GM12878 (cell line): ENCODE results near the gene PXDC1. TPM values are rescaled to one million over a fixed set of nuclear protein-coding genes. Genes with fewer than 3 reads are reported as not detected.

Experiments used
- ATAC-seq: fragments of 200-7000 bp; cut with Tn5 transposase; 3 replicates; pipeline ENCODE4 v1.9.1; 2020; ENCODE audit warnings: mild to moderate bottlenecking, moderate library complexity
- BruUV-seq: library from RNA; stranded (reverse); fragments of 400-500 nt; replicated peaks from 2 replicates; lab custom pipeline; 2021; lab: Mats Ljungman, UMichigan
- CTCF ChIA-PET: fragments of 300-600 bp; sonication (Branson Sonifier 250); formaldehyde crosslinking; extraction: SDS; loops from one replicate; lab custom pipeline; 2021; ENCODE audit warnings: inconsistent platforms; lab: Yijun Ruan, JAX
- POLR2A ChIA-PET: fragments of 350-600 bp; formaldehyde crosslinking; extraction: SDS; loops from one replicate; lab custom pipeline; 2021; ENCODE audit warnings: inconsistent platforms; lab: Charles Lee
- RAD21 ChIA-PET: fragments of 300-600 bp; sonication (Branson Sonifier 250); formaldehyde crosslinking; loops from one replicate; lab custom pipeline; 2023; ENCODE audit warnings: antibody characterized with exemption; ENCODE audit not compliant: unreplicated experiment; lab: Charles Lee
- SMC1A ChIA-PET: fragments of 300-600 bp; sonication (Branson Sonifier 250); formaldehyde crosslinking; loops from one replicate; lab custom pipeline; 2023; ENCODE audit not compliant: unreplicated experiment, uncharacterized antibody; lab: Charles Lee
- DNase-seq: peaks from one replicate; pipeline ENCODE4 v3.0.0-alpha.2; 2011; ENCODE audit warnings: low read depth, low spot score
- FAIRE-seq: peaks from 3 replicates; lab custom pipeline; 2011; peaks lifted over from hg19 to GRCh38; lab: Jason Lieb, UNC
- H2AFZ ChIP-seq: 2 replicates; pipeline ENCODE4 v1.6.0; 2011; ENCODE audit warnings: low read depth, low read length, control low read depth; ENCODE audit not compliant: control insufficient read depth
- H3K27ac ChIP-seq: 2 replicates; pipeline ENCODE4 v1.5.1; 2011; ENCODE audit warnings: control low read depth; ENCODE audit not compliant: control insufficient read depth, insufficient read depth
- H3K27me3 ChIP-seq, 2 experiments: replicated peaks in 1 of 2; 2 replicates each; pipeline versions ENCODE4 v1.6.0 to v1.6.1; 2011; ENCODE audit warnings: low read length in 1 of 2; ENCODE audit not compliant: control insufficient read depth in 2 of 2, insufficient read depth in 2 of 2
- H3K36me3 ChIP-seq, 2 experiments: 2 replicates each; pipeline ENCODE4 v1.5.1; 2011; ENCODE audit warnings: low read length in 1 of 2; ENCODE audit not compliant: control insufficient read depth in 2 of 2, insufficient read depth in 2 of 2
- H3K4me1 ChIP-seq: 2 replicates; pipeline ENCODE4 v1.6.1; 2011; ENCODE audit warnings: mild to moderate bottlenecking, low read length, moderate library complexity, mixed read lengths; ENCODE audit not compliant: control insufficient read depth, insufficient read depth
- H3K4me2 ChIP-seq: 2 replicates; pipeline ENCODE4 v1.6.0; 2011; ENCODE audit warnings: control low read depth; ENCODE audit not compliant: control insufficient read depth, insufficient read depth
- H3K4me3 ChIP-seq: fragments of 200-600 bp; sonication (generic); 2 replicates; pipeline ENCODE4 v1.5.1; 2016
- H3K79me2 ChIP-seq: 2 replicates; pipeline ENCODE4 v1.6.0; 2011; ENCODE audit warnings: low read length; ENCODE audit not compliant: control insufficient read depth, insufficient read depth
- H3K9ac ChIP-seq: 2 replicates; pipeline ENCODE4 v1.8.0; 2011; ENCODE audit warnings: low read length, control low read depth, mixed read lengths; ENCODE audit not compliant: control insufficient read depth, insufficient read depth
- H3K9me3 ChIP-seq: replicated peaks from 3 replicates; pipeline ENCODE4 v1.5.1; 2011; ENCODE audit warnings: mild to moderate bottlenecking, low read length; ENCODE audit not compliant: control insufficient read depth, insufficient read depth
- H4K20me1 ChIP-seq: 2 replicates; pipeline ENCODE4 v1.6.0; 2011; ENCODE audit not compliant: control insufficient read depth, insufficient read depth
- BHLHE40 ChIP-seq, 2 experiments: fragments of 450-650 bp in 1 of 2; IDR thresholded peaks; 2 replicates each; pipeline ENCODE4 v1.6.1; 2011 to 2017; ENCODE audit warnings: low read depth in 2 of 2, borderline replicate concordance in 1 of 2, improper control_type of control experiment in 1 of 2, low read length in 1 of 2, mild to moderate bottlenecking in 1 of 2
- CTCF ChIP-seq, 3 experiments: IDR thresholded peaks in 2 of 3; conservative IDR thresholded peaks in 1 of 3; 2 replicates each; pipeline ENCODE4 v1.5.1; 2011; ENCODE audit warnings: low read depth in 3 of 3, low read length in 3 of 3, mild to moderate bottlenecking in 3 of 3, control low read depth in 2 of 3, moderate library complexity in 2 of 3, inconsistent platforms in 1 of 3, mixed read lengths in 1 of 3; ENCODE audit not compliant: control insufficient read depth in 2 of 3, insufficient read depth in 1 of 3; ENCODE audit errors: extremely low read depth in 1 of 3
- ETV6 ChIP-seq, 2 experiments: fragments of 450-650 bp in 1 of 2; IDR thresholded peaks in 1 of 2; conservative IDR thresholded peaks in 1 of 2; 2 replicates each; pipeline ENCODE4 v1.6.1; 2014; ENCODE audit warnings: antibody characterized with exemption in 1 of 2, borderline replicate concordance in 1 of 2, low read depth in 1 of 2, mild to moderate bottlenecking in 1 of 2, moderate library complexity in 1 of 2
- FOXM1 ChIP-seq: IDR thresholded peaks from 2 replicates; pipeline ENCODE4 v1.6.1; 2012; ENCODE audit warnings: low read depth, mild to moderate bottlenecking, inconsistent platforms, low read length, moderate library complexity
- GABPA ChIP-seq: IDR thresholded peaks from 2 replicates; pipeline ENCODE4 v1.6.1; 2014; ENCODE audit warnings: antibody characterized with exemption, low read depth, mild to moderate bottlenecking, inconsistent platforms
- JUNB ChIP-seq: IDR thresholded peaks from 2 replicates; pipeline ENCODE4 v1.6.1; 2016; ENCODE audit warnings: antibody characterized with exemption, mild to moderate bottlenecking
- NR2C1 ChIP-seq: fragments of 450-650 bp; IDR thresholded peaks from 2 replicates; pipeline ENCODE4 v1.6.1; 2017; ENCODE audit warnings: antibody characterized with exemption, mild to moderate bottlenecking, moderate library complexity
- PAX5 ChIP-seq: IDR thresholded peaks from 2 replicates; pipeline ENCODE4 v1.6.1; 2011; ENCODE audit warnings: low read depth, low read length, borderline replicate concordance
- POU2F2 ChIP-seq: IDR thresholded peaks from 3 replicates; pipeline ENCODE4 v1.6.1; 2011; ENCODE audit warnings: low read depth, mild to moderate bottlenecking, low read length, borderline replicate concordance
- RAD21 ChIP-seq: IDR thresholded peaks from 2 replicates; pipeline ENCODE4 v1.6.1; 2011; ENCODE audit warnings: mild to moderate bottlenecking, low read depth, low read length, moderate library complexity; ENCODE audit not compliant: insufficient read depth
- SMC3 ChIP-seq: IDR thresholded peaks from 2 replicates; pipeline ENCODE4 v1.6.1; 2011; ENCODE audit warnings: low read length, improper control_type of control experiment, borderline replicate concordance
- SP1 ChIP-seq: IDR thresholded peaks from one replicate; pipeline ENCODE4 v1.6.1; 2011; ENCODE audit warnings: low read depth, low read length
- YY1 ChIP-seq: IDR thresholded peaks from 2 replicates; pipeline ENCODE4 v1.6.1; 2011; ENCODE audit warnings: low read depth, mild to moderate bottlenecking, low read length
- ZNF592 ChIP-seq: fragments of 450-650 bp; IDR thresholded peaks from 2 replicates; pipeline ENCODE4 v1.6.1; 2017; ENCODE audit warnings: mild to moderate bottlenecking, moderate library complexity
- ZNF622 ChIP-seq: fragments of 450-650 bp; IDR thresholded peaks from 2 replicates; pipeline ENCODE4 v1.6.1; 2017; ENCODE audit warnings: mild to moderate bottlenecking, inconsistent platforms
- WGBS: methylation state at CpG from one replicate; pipeline ENCODE4 v1.1.6; 2016; ENCODE audit warnings: low lambda C conversion rate; ENCODE audit not compliant: insufficient replicate concordance, insufficient coverage; ENCODE audit errors: missing lambda C conversion rate; 5-methylcytosine and 5-hydroxymethylcytosine counted together
- in situ Hi-C: fragments of 300-500 bp; cut with MboI; formaldehyde crosslinking; loops from 9 replicates; pipeline ENCODE4 v1.14.3; 2018; ENCODE audit warnings: mixed read lengths
- intact Hi-C: fragments of 100-400 bp; cut with micrococcal nuclease; formaldehyde crosslinking; loops from one replicate; pipeline ENCODE4 v1.14.2; 2022; ENCODE audit not compliant: unreplicated experiment
- polyA plus RNA-seq, 11 experiments: library from polyadenylated mRNA; depleted of rRNA in 4 of 11; unstranded in 6 of 11; stranded (reverse) in 5 of 11; fragments of >200 nt; fragmentation: Nextera tagmentation in 4 of 11; fragmentation: Illumina TruSeq in 1 of 11; extraction: Ambion mirVana in 4 of 11; extraction: Trizol in 1 of 11; gene quantifications; 1 replicate in 1 of 11; 2 replicates in 10 of 11; pipeline versions ENCODE4 v1.2.1 to v1.2.3, GENCODE V29; 2011 to 2016; ENCODE audit warnings: inconsistent platforms in 2 of 11, missing spikeins in 2 of 11, low read depth in 1 of 11
- total RNA-seq, 4 experiments: library from RNA; depleted of rRNA in 3 of 4; stranded (reverse); fragments of >200 nt in 3 of 4; fragmentation: Illumina TruSeq in 1 of 4; extraction: Trizol in 1 of 4; gene quantifications; 2 replicates each; pipeline versions ENCODE4 v1.2.1 to v1.2.3, GENCODE V29; 2013 to 2021

Gene PXDC1
- total and polyA plus RNA-seq, 10 of the 15 experiments (the other 5 are each of a cell fraction or from before 2014, with no cell fraction given): 0.03 to 0.72 (median 0.32) TPM; not detected in 2

GRCh38 chr6:3742426-3743344 is 8.8 kb downstream of the PXDC1 start:
- in situ Hi-C loops (no loop called here), intact Hi-C loops (loop anchor here (1.0 to 10.0 kb wide), 7 partner anchors 145 to 472 kb away; no protein-coding TSS in a partner anchor)
- peak overlapping the region; percentile 82 for H2AFZ ChIP-seq
- ChIA-PET CTCF (interaction anchor here (0.8 to 5.5 kb wide), 19 partner anchors 10 to 468 kb away, joined by 3 to 74 read pairs (median 4); partner anchors contain the start of gene FAM50B), POLR2A (no interaction called here), RAD21 (interaction anchor here (0.6 to 2.1 kb wide), 12 partner anchors 142 to 468 kb away, joined by 3 to 16 read pairs (median 4); a partner anchor contains a TSS), SMC1A (interaction anchor here (0.6 to 2.6 kb wide), 13 partner anchors 9 to 619 kb away, joined by 3 to 17 read pairs (median 6); no protein-coding TSS in a partner anchor)
- DNase-seq: no peak
- H3K4me3 ChIP-seq: no peak overlapping the region
- no TSS peak for BruUV-seq
- no peak overlapping the region for H3K27ac ChIP-seq
- H3K79me2 ChIP-seq: no peaks in the 10 kb centered on the region
- no peaks in the 10 kb centered on the region for H3K9me3 ChIP-seq
- TF ChIP-seq PAX5 (peak; percentile 50), ZNF592 (peak; percentile 24; the same call in 1 of the 2 replicates), ZNF622 (no peak), GABPA (peak; percentile 76), POU2F2 (peak; percentile 44; the same call in 1 of the 3 replicates), CTCF (IDR thresholded peaks at IDR 0.05 in 2 of 3, conservative IDR thresholded peaks at IDR 0.05 in 1 of 3; ENCODE audit: control insufficient read depth in 2 of 3, extremely low read depth in 1 of 3, insufficient read depth in 1 of 3, low read depth in 3 of 3, low read length in 3 of 3) (peak; percentile 81 to 98 (median 83); a peak in 5 of 6 replicates), JUNB (no peak), FOXM1 (0 out of 2 replicates have a peak, but pooled peaks have one; percentile 50), SP1 (peak; percentile 48), YY1 (peak; percentile 86), ETV6 (conservative IDR thresholded peaks at IDR 0.05 in 1 of 2, IDR thresholded peaks at IDR 0.05 in 1 of 2; ENCODE audit: borderline replicate concordance in 1 of 2, low read depth in 1 of 2) (no peak), SMC3 (peak; percentile 94), RAD21 (peak; percentile 95), NR2C1 (peak; percentile 80), BHLHE40 (IDR thresholded peaks at IDR 0.05; ENCODE audit: borderline replicate concordance in 1 of 2, low read depth in 2 of 2, low read length in 1 of 2) (peak in 1 of 2 experiments; percentile 40; a peak in 1 of 4 replicates)
- peak; percentile 87 for ATAC-seq
- H4K20me1 ChIP-seq: no peaks in the 10 kb centered on the region
- peak overlapping the region; percentile 80 for H3K4me2 ChIP-seq
- no peaks in the 10 kb centered on the region for H3K27me3 ChIP-seq
- peaks cover 8% of the 10 kb centered on the region for H3K4me1 ChIP-seq
- peak; percentile 73 for FAIRE-seq
- 5% methylated on average over 37 of the region's 37 CpGs for WGBS
- peak overlapping the region; percentile 3; the same call in 1 of the 2 replicates for H3K9ac ChIP-seq
- no peaks in the 10 kb centered on the region for H3K36me3 ChIP-seq
